PC-9 (cell line): ENCODE results near the gene FUT6. TPM values are rescaled to one million over a fixed set of nuclear protein-coding genes. Genes with fewer than 3 reads are reported as not detected.

Experiments
- BruUV-seq: library from RNA; stranded (reverse); fragments of 400-500 nt; replicated peaks from 2 replicates; lab custom pipeline; 2021; lab: Mats Ljungman, UMichigan
- CTCF ChIA-PET: fragments of 300-600 bp; sonication (Branson Sonifier 250); formaldehyde crosslinking; loops from one replicate; lab custom pipeline; 2022; ENCODE audit warnings: antibody characterized with exemption; lab: Charles Lee
- POLR2A ChIA-PET: fragments of 300-600 bp; sonication (Branson Sonifier 250); formaldehyde crosslinking; loops from one replicate; lab custom pipeline; 2022; ENCODE audit warnings: antibody characterized with exemption; ENCODE audit not compliant: unreplicated experiment; lab: Charles Lee
- DNase-seq, 2 experiments: peaks; one replicate each; pipeline versions ENCODE4 v3.0.0 to v3.0.0-alpha.2; 2015 to 2022; ENCODE audit warnings: mixed read lengths in 1 of 2
- H2AFZ ChIP-seq: fragments of 200-600 bp; sonication (generic); 2 replicates; pipeline ENCODE4 v1.8.1; 2017; ENCODE audit warnings: antibody characterized with exemption
- H3F3A ChIP-seq: fragments of 200-600 bp; sonication (generic); 2 replicates; pipeline ENCODE4 v1.8.1; 2017; ENCODE audit warnings: antibody characterized with exemption, mild to moderate bottlenecking, low read depth; ENCODE audit not compliant: insufficient read depth
- H3K27ac ChIP-seq: fragments of 200-600 bp; sonication (generic); 2 replicates; pipeline ENCODE4 v1.6.1; 2016; ENCODE audit warnings: mixed run types
- H3K27me3 ChIP-seq: fragments of 200-600 bp; sonication (generic); 2 replicates; pipeline ENCODE4 v1.6.1; 2016; ENCODE audit warnings: low read depth, mixed run types; ENCODE audit not compliant: insufficient read depth
- H3K36me3 ChIP-seq: fragments of 200-600 bp; sonication (generic); 2 replicates; pipeline ENCODE4 v1.6.1; 2016; ENCODE audit warnings: low read depth, mixed run types
- H3K4me1 ChIP-seq: fragments of 200-600 bp; sonication (generic); replicated peaks from 2 replicates; pipeline ENCODE4 v1.6.1; 2016; ENCODE audit warnings: mixed run types; ENCODE audit not compliant: insufficient read depth
- H3K4me2 ChIP-seq: fragments of 200-600 bp; sonication (generic); 2 replicates; pipeline ENCODE4 v1.6.1; 2017; ENCODE audit warnings: mixed run types
- H3K4me3 ChIP-seq: fragments of 200-600 bp; sonication (generic); 2 replicates; pipeline ENCODE4 v1.6.1; 2016; ENCODE audit warnings: mixed run types
- H3K79me2 ChIP-seq: fragments of 200-600 bp; sonication (generic); 2 replicates; pipeline ENCODE4 v1.6.1; 2017; ENCODE audit warnings: low read depth, mixed run types
- H3K9me2 ChIP-seq: fragments of 200-600 bp; sonication (generic); 2 replicates; pipeline ENCODE4 v1.8.1; 2017; ENCODE audit warnings: mild to moderate bottlenecking; ENCODE audit not compliant: insufficient read depth
- H3K9me3 ChIP-seq: fragments of 200-600 bp; sonication (generic); 2 replicates; pipeline ENCODE4 v1.8.1; 2016; ENCODE audit warnings: low read depth; ENCODE audit not compliant: insufficient read depth
- H4K20me1 ChIP-seq: fragments of 200-600 bp; sonication (generic); 2 replicates; pipeline ENCODE4 v1.8.1; 2017; ENCODE audit not compliant: insufficient read depth
- CTCF ChIP-seq: fragments of 200-600 bp; sonication (generic); conservative IDR thresholded peaks from 2 replicates; pipeline ENCODE4 v1.6.1; 2017; ENCODE audit warnings: mixed run types, antibody characterized with exemption, mild to moderate bottlenecking, moderate library complexity
- EZH2 ChIP-seq: fragments of 200-600 bp; sonication (generic); IDR thresholded peaks from 2 replicates; pipeline ENCODE4 v1.8.0; 2017; ENCODE audit warnings: antibody characterized with exemption, low read depth
- intact Hi-C: fragments of 100-400 bp; cut with micrococcal nuclease; formaldehyde crosslinking; loops from one replicate; pipeline ENCODE4 v1.10.0; 2022; ENCODE audit not compliant: unreplicated experiment
- total RNA-seq: library from RNA; stranded (reverse); gene quantifications from 2 replicates; pipeline ENCODE4 v1.2.3, GENCODE V29; 2021

The FUT6 gene
- total RNA-seq, 1 experiment from 2014 or later: 0.55 TPM

GRCh38 chr19:5803752-5804515, 35.6 kb downstream of the FUT6 start:
- peak; percentile 68 to 92 for DNase-seq
- H3K4me3 ChIP-seq: peak overlapping the region; percentile 37; the same call in 1 of the 2 replicates
- H3F3A ChIP-seq: no peaks in the 10 kb centered on the region; the same call in 1 of the 2 replicates
- TF ChIP-seq CTCF (peak; percentile 83), EZH2 (no peak)
- ChIA-PET POLR2A (interaction anchor here (0.6 kb wide), 2 partner anchors 14 to 1591 kb away, joined by 3 read pairs; no protein-coding TSS in a partner anchor), CTCF (interaction anchor here (0.5 to 1.5 kb wide), 13 partner anchors 10 to 555 kb away, joined by 3 to 14 read pairs (median 5); partner anchors contain the start of genes DUS3L and NDUFA11)
- peak overlapping the region; percentile 78 for H3K4me2 ChIP-seq
- intact Hi-C loops: loop anchor here (1.0 to 10.0 kb wide), 3 partner anchors 88 to 221 kb away; no protein-coding TSS in a partner anchor
- no peaks in the 10 kb centered on the region for H3K36me3 ChIP-seq
- H3K27me3 ChIP-seq: 0 out of 2 replicates have a peak, but pooled peaks cover 8% of the 10 kb centered on the region
- BruUV-seq: no TSS peak
- no peak overlapping the region for H3K27ac ChIP-seq
- H3K79me2 ChIP-seq: no peaks in the 10 kb centered on the region
- H3K4me1 ChIP-seq: no peaks in the 10 kb centered on the region
- H3K9me3 ChIP-seq: no peaks in the 10 kb centered on the region
- H2AFZ ChIP-seq: 0 out of 2 replicates have a peak overlapping the region, but pooled peaks have one; percentile 56
- H3K9me2 ChIP-seq: no peaks in the 10 kb centered on the region
- H4K20me1 ChIP-seq: no peaks in the 10 kb centered on the region

- Histone ChIP-seq H3K9me2 (no peaks in the 10 kb centered on the region), H3K36me3 (no peaks in the 10 kb centered on the region), H2AFZ (0 out of 2 replicates have a peak overlapping the region, but pooled peaks have one; percentile 56), H3K27me3 (0 out of 2 replicates have a peak, but pooled peaks cover 8% of the 10 kb centered on the region), H3F3A (no peaks in the 10 kb centered on the region; the same call in 1 of the 2 replicates), H3K4me3 (peak overlapping the region; percentile 37; the same call in 1 of the 2 replicates), H3K9me3 (no peaks in the 10 kb centered on the region), H3K27ac (no peak overlapping the region), H3K79me2 (no peaks in the 10 kb centered on the region), H3K4me2 (peak overlapping the region; percentile 78), H3K4me1 (no peaks in the 10 kb centered on the region), H4K20me1 (no peaks in the 10 kb centered on the region)
- ChIA-PET CTCF (interaction anchor here (0.5 to 1.5 kb wide), 11 partner anchors 9 to 555 kb away, joined by 3 to 14 read pairs (median 5); partner anchors contain the start of genes DUS3L and NDUFA11), POLR2A (interaction anchor here (0.5 to 0.6 kb wide), 2 partner anchors 13 to 897 kb away, joined by 3 read pairs; no protein-coding TSS in a partner anchor)
- BruUV-seq: no TSS peak
- intact Hi-C loops: loop anchor here (10.0 kb wide), 2 partner anchors 181 to 221 kb away; no protein-coding TSS in a partner anchor
- DNase-seq: no peak
- TF ChIP-seq CTCF (no peak), EZH2 (no peak)
These were observed 36.1 kb downstream of the FUT6 start for GRCh38 chr19:5803441-5803751.

GRCh38 chr19:5801796-5802619, 37.5 kb downstream of the FUT6 start:
- 0 out of 2 replicates have a peak, but pooled peaks cover 8% of the 10 kb centered on the region for H3K27me3 ChIP-seq
- no peaks in the 10 kb centered on the region for H4K20me1 ChIP-seq
- no peaks in the 10 kb centered on the region for H3K9me3 ChIP-seq
- H3K27ac ChIP-seq: no peak overlapping the region
- BruUV-seq: no TSS peak
- H3K4me2 ChIP-seq: no peak overlapping the region
- ChIA-PET CTCF (interaction anchor here (0.6 kb wide), 2 partner anchors 89 to 95 kb away, joined by 4 to 8 read pairs; no protein-coding TSS in a partner anchor), POLR2A (no interaction called here)
- no peak for TF ChIP-seq CTCF
- TF ChIP-seq EZH2: no peak
- no peaks in the 10 kb centered on the region; the same call in 1 of the 2 replicates for H3F3A ChIP-seq
- DNase-seq: no peak
- H3K4me1 ChIP-seq: no peaks in the 10 kb centered on the region
- no peaks in the 10 kb centered on the region for H3K36me3 ChIP-seq
- H2AFZ ChIP-seq: no peak overlapping the region
- H3K79me2 ChIP-seq: no peaks in the 10 kb centered on the region
- intact Hi-C loops: loop anchor here (10.0 kb wide), 2 partner anchors 183 to 223 kb away; no protein-coding TSS in a partner anchor
- H3K4me3 ChIP-seq: no peak overlapping the region
- no peaks in the 10 kb centered on the region for H3K9me2 ChIP-seq
